A549 treated with DMSO at 1 μM for 4 hours (cell line): ENCODE measurements around the gene FASN. TPM values are rescaled to one million over a fixed set of nuclear protein-coding genes. Genes with fewer than 3 reads are reported as not detected.

Source experiments
- total RNA-seq: library from RNA; stranded (reverse); fragments of 200-300 nt; extraction: Qiagen RNA extraction; gene quantifications from 5 replicates; pipeline ENCODE4 v1.2.3, GENCODE V29; 2022; ENCODE audit warnings: low read depth

Gene FASN
- 117 to 149 TPM (median 134 TPM) in 5 replicates for total RNA-seq

DNA sequence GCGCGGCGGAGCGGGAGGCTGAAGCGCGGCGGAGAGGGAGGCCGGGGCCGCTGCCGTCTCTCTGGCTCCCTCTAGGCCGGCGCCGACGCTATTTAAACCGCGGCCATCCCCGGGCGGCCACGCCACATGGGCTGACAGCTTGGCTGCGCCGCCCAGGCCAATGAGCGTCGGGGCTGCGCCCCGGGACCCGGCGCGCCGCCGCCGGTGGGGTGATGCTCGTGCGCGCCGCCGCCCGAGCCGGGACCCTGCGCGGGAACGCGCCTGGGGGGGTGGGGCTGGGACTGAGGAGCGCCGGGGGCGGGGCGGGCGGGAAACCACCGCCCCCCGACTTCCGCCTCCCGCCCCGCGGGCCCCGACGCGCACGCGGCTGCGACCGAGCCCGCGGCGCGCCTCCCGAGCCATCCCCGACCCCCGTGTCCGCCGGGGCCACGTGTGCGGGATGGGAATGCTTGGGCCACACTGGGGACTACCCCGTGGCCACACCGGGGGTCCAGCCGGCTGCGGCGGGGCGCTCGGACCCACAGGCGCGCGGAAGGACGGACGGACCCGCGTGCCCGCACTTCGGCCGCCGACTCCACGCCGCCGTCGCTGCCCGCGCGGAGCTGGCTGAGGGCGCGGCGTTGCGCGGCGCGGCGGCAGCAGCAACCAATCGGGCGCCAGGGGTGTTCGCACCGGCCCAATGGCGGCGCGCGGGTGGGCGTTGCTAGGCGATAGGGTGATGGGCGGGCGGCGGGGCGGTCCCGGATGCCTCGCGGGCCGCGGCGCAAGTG lies at the start of gene FASN:
FASN (minus strand) TSS at position 68 of the 770 bp plus-strand sequence. CDS start 1,791 bp downstream, outside the sequence.

DNA sequence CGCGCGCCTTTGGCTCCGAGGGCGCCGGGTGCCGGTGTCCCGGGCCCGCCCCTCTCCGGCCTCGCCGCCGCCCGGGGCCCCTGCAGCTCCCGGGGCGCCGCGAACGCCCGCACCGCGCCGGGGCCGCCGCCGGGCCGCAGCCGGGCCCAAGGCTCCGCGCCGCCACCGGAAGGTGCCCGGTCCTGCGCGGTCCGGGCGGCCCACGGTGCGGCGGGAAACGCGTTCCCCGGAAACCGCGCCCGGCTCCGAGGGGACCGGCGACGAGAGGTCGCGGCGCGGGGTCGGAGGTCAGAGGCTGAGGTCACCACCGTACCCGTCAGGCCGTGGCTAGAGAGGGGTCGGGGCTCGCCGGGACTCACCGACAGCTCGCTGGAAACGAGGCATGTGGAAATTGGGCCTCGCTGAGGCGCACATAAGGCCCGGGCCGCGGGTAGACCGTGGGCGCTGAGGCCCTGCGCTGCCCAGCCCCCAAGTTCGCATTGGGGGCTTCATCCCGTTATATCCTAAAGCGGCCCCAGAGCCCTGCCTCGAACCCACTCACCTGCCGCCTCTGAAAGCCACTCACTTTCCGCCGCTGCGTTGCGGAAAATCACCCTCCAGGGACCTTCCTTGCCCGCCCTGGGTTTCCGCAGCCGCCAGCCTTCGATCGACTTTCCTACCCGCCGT lies 32.3 kb downstream of the FASN start, which contains the start of gene DUS1L:
DUS1L (minus strand) TSS at position 167 of the 666 bp plus-strand sequence. CDS start 745 bp downstream, outside the sequence.

DNA sequence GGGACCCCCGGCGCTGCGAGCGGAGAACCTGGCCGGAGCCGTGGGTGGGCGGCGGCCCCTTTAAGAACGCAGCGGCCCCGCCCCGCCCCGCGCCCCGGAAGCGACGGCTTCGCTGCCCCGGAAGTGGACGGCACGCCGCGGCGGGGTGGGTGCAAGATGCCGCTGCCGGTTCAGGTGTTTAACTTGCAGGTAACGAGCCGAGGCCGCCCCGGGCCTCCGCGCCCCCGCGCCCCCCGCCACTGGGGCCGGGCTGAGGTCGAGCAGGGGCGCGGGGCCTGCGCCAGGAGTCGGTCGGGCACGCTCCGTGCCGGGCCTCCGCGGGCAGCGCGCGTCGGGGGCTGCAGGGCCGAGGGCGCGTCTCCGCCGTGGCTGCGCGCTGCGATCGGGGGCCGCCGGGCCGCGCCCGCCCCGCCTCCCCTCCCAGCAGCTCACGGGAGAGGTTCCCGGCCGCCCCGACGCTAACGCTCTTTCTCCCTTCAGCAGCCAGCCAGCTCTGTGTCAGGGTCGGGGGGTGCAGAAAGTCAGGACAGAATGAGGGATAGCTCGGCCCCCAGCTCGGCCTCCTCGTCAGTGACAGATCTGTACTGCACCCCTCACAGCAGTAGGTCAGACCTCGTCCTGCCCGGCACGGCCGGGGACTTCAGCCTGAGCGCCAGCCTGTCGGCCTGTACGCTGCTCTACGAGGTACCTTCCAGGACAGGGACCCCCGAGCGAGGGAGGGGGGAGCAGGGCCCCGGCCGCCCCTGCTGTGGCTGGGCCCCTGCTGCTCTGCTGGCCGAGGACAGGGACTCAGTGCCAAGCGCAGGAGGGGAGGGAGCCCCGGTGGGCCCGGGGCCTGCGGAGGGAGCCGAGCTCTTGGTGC lies 46.0 kb downstream of the FASN start, which contains the start of the genes GPS1 and RFNG:
GPS1 (plus strand) TSS at position 123 of the 862 bp plus-strand sequence; CDS start at position 157, 34 bp downstream.
RFNG (minus strand) TSS at position 36 of the 862 bp plus-strand sequence. CDS start 45 bp downstream, outside the sequence.

DNA sequence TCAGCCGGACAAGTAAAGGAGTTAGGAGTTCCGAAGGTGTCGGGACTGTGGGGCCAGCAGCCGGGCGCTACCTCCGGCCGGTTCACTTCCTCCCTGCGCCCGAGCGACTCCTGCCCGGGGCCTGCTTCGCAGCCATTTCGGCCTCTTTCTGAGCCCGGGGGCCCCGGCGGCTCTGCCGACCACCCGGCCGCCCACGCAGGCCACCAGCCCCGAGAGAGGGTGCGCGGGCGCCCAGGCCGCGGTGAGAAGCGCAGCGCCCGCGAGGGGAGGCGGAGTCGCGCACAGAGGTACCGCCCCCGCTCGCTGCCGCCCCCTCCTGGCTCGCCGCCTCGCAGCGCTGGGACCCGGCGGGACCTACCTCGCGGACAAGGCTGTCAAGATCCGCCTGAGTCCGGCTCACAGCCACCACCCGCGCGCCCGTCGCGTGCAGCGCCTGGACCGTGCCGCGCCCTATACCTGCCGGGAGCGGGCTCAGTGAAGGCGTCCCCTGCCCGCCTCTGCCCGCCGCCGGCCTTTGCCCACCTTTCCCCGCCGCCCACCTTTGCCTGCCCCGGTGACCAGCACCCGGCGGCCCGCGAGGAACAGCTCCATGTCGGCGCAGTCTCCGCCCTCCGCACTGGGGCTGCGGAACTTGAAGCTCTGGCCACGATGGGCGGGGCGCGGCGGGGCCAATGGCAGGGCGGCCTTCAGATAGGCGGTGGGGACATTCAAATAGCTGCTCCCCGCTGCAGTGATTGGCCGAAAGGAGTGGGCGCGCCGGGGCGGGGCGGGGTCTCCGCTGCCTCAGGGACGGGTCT lies 60.7 kb downstream of the FASN start, which contains the start of gene DCXR:
DCXR (minus strand) TSS at position 606 of the 797 bp plus-strand sequence; CDS start at position 591, 15 bp downstream.

DNA sequence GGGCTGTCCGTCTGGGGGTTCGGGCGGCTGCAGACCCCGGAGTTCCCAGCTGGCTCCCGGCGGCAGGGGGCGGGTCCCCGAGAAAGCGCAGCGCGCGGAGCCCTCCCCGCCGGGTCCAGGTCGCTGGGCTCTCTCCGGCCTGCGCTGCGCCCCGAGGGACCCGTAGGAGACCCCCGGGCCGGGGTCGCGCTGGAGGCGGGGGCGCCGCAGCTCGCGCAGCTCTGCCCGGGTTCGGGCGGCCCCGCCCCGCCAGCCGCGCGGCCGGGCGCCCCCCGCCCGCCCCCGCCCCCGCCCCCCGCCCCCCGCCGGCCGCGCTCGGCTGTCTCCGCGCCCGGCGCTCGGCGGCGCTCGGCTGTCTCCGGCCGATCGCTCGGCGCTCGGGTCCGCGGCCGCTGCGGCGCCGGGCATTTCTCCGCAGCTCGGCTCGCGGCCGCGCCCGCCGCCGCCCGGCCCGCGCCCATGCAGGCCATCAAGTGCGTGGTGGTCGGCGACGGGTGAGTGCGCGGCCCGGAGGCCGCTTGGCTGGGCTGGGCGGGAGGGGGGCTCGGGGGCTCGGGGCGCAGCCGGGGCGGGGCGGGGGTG lies 66.6 kb downstream of the FASN start, which contains the start of gene RAC3:
RAC3 (plus strand) TSS at position 376 of the 582 bp plus-strand sequence; CDS start at position 460, 84 bp downstream.

Other genes starting within 250 kb of the FASN start
- gene P4HB, start 237.7 kb downstream of the FASN start, total RNA-seq = 652 to 813 TPM (median 701 TPM) in 5 replicates
- 502 to 666 TPM (median 606 TPM) in 5 replicates for gene ARHGDIA, start 226.9 kb downstream of the FASN start, total RNA-seq
- 170 to 259 TPM (median 230 TPM) in 5 replicates for gene ALYREF, start 206.7 kb downstream of the FASN start, total RNA-seq
- gene ANAPC11, start 206.5 kb downstream of the FASN start, total RNA-seq = 205 to 282 TPM (median 254 TPM) in 5 replicates
- gene NPB, start 196.0 kb downstream of the FASN start, total RNA-seq = 0.34 to 0.62 TPM (median 0.56 TPM) in 5 replicates
- 14.0 to 16.6 TPM (median 15.6 TPM) in 5 replicates for gene PCYT2, start 186.8 kb downstream of the FASN start, total RNA-seq
- 34.9 to 52.3 TPM (median 41.3 TPM) in 5 replicates for gene SIRT7, start 180.1 kb downstream of the FASN start, total RNA-seq
- 40.9 to 49.9 TPM (median 42.9 TPM) in 5 replicates for gene MAFG, start 170.5 kb downstream of the FASN start, total RNA-seq
- gene PYCR1, start 160.9 kb downstream of the FASN start, total RNA-seq = 72.2 to 97.2 TPM (median 89.1 TPM) in 5 replicates
- gene MYADML2, start 151.0 kb downstream of the FASN start, total RNA-seq = not detected in 5 replicates
- 0.26 to 0.59 TPM (median 0.34 TPM) in 5 replicates for gene NOTUM, start 137.0 kb downstream of the FASN start, total RNA-seq
- gene ASPSCR1, start 120.6 kb downstream of the FASN start, total RNA-seq = 19.1 to 31.5 TPM (median 27.7 TPM) in 5 replicates
- gene CENPX, start 75.4 kb downstream of the FASN start, total RNA-seq = 156 to 199 TPM (median 185 TPM) in 5 replicates
- gene LRRC45, start 74.9 kb downstream of the FASN start, total RNA-seq = 7.7 to 18.4 TPM (median 14.2 TPM) in 5 replicates
- gene RAC3, start 66.6 kb downstream of the FASN start, total RNA-seq = 23.0 to 39.7 TPM (median 30.7 TPM) in 5 replicates
- gene DCXR, start 60.5 kb downstream of the FASN start, total RNA-seq = 71.7 to 103 TPM (median 92.2 TPM) in 5 replicates
- 18.6 to 24.2 TPM (median 23.3 TPM) in 5 replicates for gene RFNG, start 46.4 kb downstream of the FASN start, total RNA-seq
- gene GPS1, start 46.3 kb downstream of the FASN start, total RNA-seq = 117 to 153 TPM (median 134 TPM) in 5 replicates
- 78.0 to 146 TPM (median 137 TPM) in 5 replicates for gene DUS1L, start 32.4 kb downstream of the FASN start, total RNA-seq
- gene CCDC57, start 114.6 kb upstream of the FASN start, total RNA-seq = 20.0 to 27.7 TPM (median 22.9 TPM) in 5 replicates
- gene SLC16A3, start 130.8 kb upstream of the FASN start, total RNA-seq = 79.9 to 109 TPM (median 96.9 TPM) in 5 replicates
- gene CSNK1D, start 175.5 kb upstream of the FASN start, total RNA-seq = 143 to 161 TPM (median 155 TPM) in 5 replicates
- 0.08 TPM in 1 of 5 replicates, not detected in the others for gene CD7, start 219.4 kb upstream of the FASN start, total RNA-seq
- 0.90 to 2.5 TPM (median 1.4 TPM) in 5 replicates for gene SECTM1, start 235.5 kb upstream of the FASN start, total RNA-seq